ENCODE results near the gene C11orf21. TPM values are rescaled to one million over a fixed set of nuclear protein-coding genes. Genes with fewer than 3 reads are reported as not detected.
A peak's percentile ranks its signal among the peaks of the same experiment; 100 is the strongest.

C11orf21 gene
- total RNA-seq, 2 donors from 2014 or later: 7.2 to 7.6 TPM

GRCh38 chr11:2272228-2272945 lies 29.3 kb downstream of the C11orf21 start:
- H3K27ac Mint-ChIP-seq: no peak overlapping the region
- no peak for DNase-seq (ENCODE audit: low spot score)
- ATAC-seq: no peak
- peaks cover 2 to 6% of the 10 kb centered on the region in 2 donors for H3K27me3 Mint-ChIP-seq
- H3K9me3 Mint-ChIP-seq: no peaks in the 10 kb centered on the region
- H3K4me3 Mint-ChIP-seq: peak overlapping the region; percentile 20
- peaks cover 14 to 16% of the 10 kb centered on the region in 2 donors for H3K4me1 Mint-ChIP-seq (ENCODE audit: low read depth in 2 of 2)
- no peaks in the 10 kb centered on the region for H3K36me3 Mint-ChIP-seq

GRCh38 chr11:2271327-2272227 lies 30.1 kb downstream of the C11orf21 start:
- ATAC-seq: no peak
- Mint-ChIP-seq H3K4me3 (peak overlapping the region; percentile 59), H3K4me1 (ENCODE audit: low read depth in 2 of 2) (peaks cover 11 to 14% of the 10 kb centered on the region in 2 donors), H3K27me3 (peaks cover 0 to 6% of the 10 kb centered on the region in 2 donors), H3K27ac (no peak overlapping the region), H3K36me3 (no peaks in the 10 kb centered on the region), H3K9me3 (no peaks in the 10 kb centered on the region)
- no peak for DNase-seq (ENCODE audit: low spot score)

- peaks cover 16 to 20% of the 10 kb centered on the region in 2 donors for H3K4me1 Mint-ChIP-seq (ENCODE audit: low read depth in 2 of 2)
- peaks cover 0 to 6% of the 10 kb centered on the region in 2 donors for H3K27me3 Mint-ChIP-seq
- DNase-seq (ENCODE audit: low spot score) (peak; percentile 89), ATAC-seq (peak; percentile 79 to 82)
- H3K4me3 Mint-ChIP-seq: no peak overlapping the region
- no peak overlapping the region for H3K27ac Mint-ChIP-seq
- no peaks in the 10 kb centered on the region for H3K36me3 Mint-ChIP-seq
- no peaks in the 10 kb centered on the region for H3K9me3 Mint-ChIP-seq
These were observed 30.7 kb downstream of the C11orf21 start for GRCh38 chr11:2271077-2271326.

GRCh38 chr11:2270322-2271076 lies 31.2 kb downstream of the C11orf21 start, which contains the start of gene ASCL2:
ASCL2 (minus strand) TSS chr11:2270588; CDS start chr11:2270332, 256 bp downstream.
- DNase-seq (ENCODE audit: low spot score) (no peak), ATAC-seq (no peak)
- H3K4me1 Mint-ChIP-seq (ENCODE audit: low read depth in 2 of 2): peaks cover 21 to 25% of the 10 kb centered on the region in 2 donors
- H3K36me3 Mint-ChIP-seq: no peaks in the 10 kb centered on the region
- peaks cover 0 to 6% of the 10 kb centered on the region in 2 donors for H3K27me3 Mint-ChIP-seq
- H3K4me3 Mint-ChIP-seq: peak within 1 kb of the TSS; percentile 78
- no peak within 1 kb of the TSS for H3K27ac Mint-ChIP-seq
- H3K9me3 Mint-ChIP-seq: no peaks in the 10 kb centered on the region

- Mint-ChIP-seq H3K27me3 (peaks cover 0 to 6% of the 10 kb centered on the region in 2 donors), H3K36me3 (no peaks in the 10 kb centered on the region), H3K4me3 (peak overlapping the region; percentile 69), H3K4me1 (ENCODE audit: low read depth in 2 of 2) (peaks cover 25 to 30% of the 10 kb centered on the region in 2 donors), H3K9me3 (no peaks in the 10 kb centered on the region), H3K27ac (no peak overlapping the region)
- DNase-seq (ENCODE audit: low spot score) (no peak), ATAC-seq (peak; percentile 16 to 39)
These were observed 32.0 kb downstream of the C11orf21 start for GRCh38 chr11:2269601-2270321.

GRCh38 chr11:2268729-2269600 lies 32.8 kb downstream of the C11orf21 start:
- H3K27ac Mint-ChIP-seq: peak overlapping the region in 1 of 2 donors; percentile 23
- peak; percentile 76 to 78 for ATAC-seq
- H3K4me1 Mint-ChIP-seq (ENCODE audit: low read depth in 2 of 2): peaks cover 25 to 30% of the 10 kb centered on the region in 2 donors
- H3K27me3 Mint-ChIP-seq: peaks cover 0 to 6% of the 10 kb centered on the region in 2 donors
- peak overlapping the region; percentile 69 for H3K4me3 Mint-ChIP-seq
- DNase-seq (ENCODE audit: low spot score): peak; percentile 90
- H3K36me3 Mint-ChIP-seq: no peaks in the 10 kb centered on the region
- no peaks in the 10 kb centered on the region for H3K9me3 Mint-ChIP-seq

GRCh38 chr11:2267851-2268728 lies 33.6 kb downstream of the C11orf21 start:
- Mint-ChIP-seq H3K4me3 (peak overlapping the region; percentile 65), H3K27ac (peak overlapping the region; percentile 23 to 43), H3K9me3 (no peaks in the 10 kb centered on the region), H3K36me3 (no peaks in the 10 kb centered on the region), H3K4me1 (ENCODE audit: low read depth in 2 of 2) (peaks cover 25 to 30% of the 10 kb centered on the region in 2 donors), H3K27me3 (peaks cover 0 to 3% of the 10 kb centered on the region in 2 donors)
- no peak for ATAC-seq
- no peak for DNase-seq (ENCODE audit: low spot score)

- Mint-ChIP-seq H3K27me3 (no peaks in the 10 kb centered on the region), H3K27ac (no peak overlapping the region), H3K4me1 (ENCODE audit: low read depth in 2 of 2) (peaks cover 25 to 30% of the 10 kb centered on the region in 2 donors), H3K36me3 (no peaks in the 10 kb centered on the region), H3K4me3 (peak overlapping the region; percentile 65), H3K9me3 (no peaks in the 10 kb centered on the region)
- ATAC-seq: no peak
- DNase-seq (ENCODE audit: low spot score): no peak
These were observed 34.3 kb downstream of the C11orf21 start for GRCh38 chr11:2267306-2267850.

GRCh38 chr11:2266586-2267305 lies 35.0 kb downstream of the C11orf21 start:
- peaks cover 25 to 30% of the 10 kb centered on the region in 2 donors for H3K4me1 Mint-ChIP-seq (ENCODE audit: low read depth in 2 of 2)
- no peak for ATAC-seq
- DNase-seq (ENCODE audit: low spot score): no peak
- H3K27ac Mint-ChIP-seq: peak overlapping the region; percentile 80 to 91
- no peaks in the 10 kb centered on the region for H3K9me3 Mint-ChIP-seq
- no peaks in the 10 kb centered on the region for H3K36me3 Mint-ChIP-seq
- H3K27me3 Mint-ChIP-seq: no peaks in the 10 kb centered on the region
- H3K4me3 Mint-ChIP-seq: peak overlapping the region; percentile 83

GRCh38 chr11:2265854-2266585 lies 35.7 kb downstream of the C11orf21 start:
- Mint-ChIP-seq H3K27me3 (no peaks in the 10 kb centered on the region), H3K27ac (peak overlapping the region; percentile 80 to 91), H3K36me3 (no peaks in the 10 kb centered on the region), H3K4me1 (ENCODE audit: low read depth in 2 of 2) (peaks cover 25 to 30% of the 10 kb centered on the region in 2 donors), H3K4me3 (peak overlapping the region; percentile 83), H3K9me3 (no peaks in the 10 kb centered on the region)
- ATAC-seq (no peak), DNase-seq (ENCODE audit: low spot score) (no peak)
